ENCODE data around the gene CLEC6A.

DNA sequence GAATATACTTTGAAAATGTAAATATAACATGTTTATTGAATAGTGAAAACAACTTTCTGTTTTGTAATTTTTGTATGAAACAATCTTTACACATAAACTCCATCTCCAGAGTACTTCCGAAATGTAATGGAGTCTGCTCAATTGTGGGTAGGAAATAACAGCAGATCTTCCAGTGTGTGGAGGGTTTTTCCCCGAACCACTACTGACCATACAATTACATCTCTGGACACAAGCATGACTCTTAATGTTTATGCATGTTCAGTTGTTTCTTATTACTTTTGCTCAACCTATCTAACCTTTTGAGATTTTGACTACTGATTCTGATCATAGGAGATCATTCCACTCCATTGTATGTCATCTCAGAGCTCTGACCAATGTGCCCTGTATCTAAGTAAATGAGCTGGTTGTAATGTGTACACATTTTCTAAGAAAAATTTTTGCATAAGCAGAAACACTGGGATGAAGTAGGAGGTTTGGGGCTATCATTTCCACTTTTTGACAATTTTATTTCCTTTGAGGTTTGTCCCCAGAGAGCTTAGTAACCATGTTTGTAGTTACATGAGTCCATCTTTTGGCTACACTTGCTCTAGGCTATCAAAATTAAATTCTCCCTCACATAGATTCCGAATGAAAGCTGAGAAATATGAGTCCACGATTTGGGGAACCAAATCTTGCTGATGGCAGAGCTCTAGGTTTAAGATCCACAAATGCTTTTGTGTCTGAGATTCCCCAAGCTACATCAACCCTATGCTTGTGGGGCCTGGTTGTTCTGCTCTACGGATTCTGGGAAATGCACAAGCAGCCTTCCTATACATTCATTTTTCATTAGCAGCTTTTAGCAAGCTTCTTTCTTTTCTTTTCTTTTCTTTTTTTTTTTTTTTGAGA, 36.1 kb downstream of the CLEC6A start:
- TF ChIP-seq CTCF (conservative IDR thresholded peaks at IDR 0.05) (no peak), EZH2 (IDR thresholded peaks at IDR 0.05; ENCODE audit: low read depth) (no peak)

All from PC-9 (cell line).